ES-I3 (cell line): ENCODE results near the gene TBC1D9.

Experiments used
- H3K36me3 ChIP-seq: 2 replicates; pipeline ENCODE4 v1.6.1; 2013; ENCODE audit warnings: mild to moderate bottlenecking, low read length, control low read depth, moderate library complexity; ENCODE audit not compliant: insufficient read depth
- H3K4me1 ChIP-seq: 2 replicates; pipeline ENCODE4 v1.6.1; 2013; ENCODE audit warnings: mild to moderate bottlenecking, control low read depth, low read length; ENCODE audit not compliant: insufficient read depth
- H3K9ac ChIP-seq: 2 replicates; pipeline ENCODE4 v1.6.1; 2013; ENCODE audit warnings: low read depth, mild to moderate bottlenecking, low read length, moderate library complexity
- H3K9me3 ChIP-seq: 2 replicates; pipeline ENCODE4 v1.6.1; 2013; ENCODE audit warnings: mild to moderate bottlenecking, low read length, moderate library complexity; ENCODE audit not compliant: control insufficient read depth, insufficient read depth

Gene TBC1D9

DNA sequence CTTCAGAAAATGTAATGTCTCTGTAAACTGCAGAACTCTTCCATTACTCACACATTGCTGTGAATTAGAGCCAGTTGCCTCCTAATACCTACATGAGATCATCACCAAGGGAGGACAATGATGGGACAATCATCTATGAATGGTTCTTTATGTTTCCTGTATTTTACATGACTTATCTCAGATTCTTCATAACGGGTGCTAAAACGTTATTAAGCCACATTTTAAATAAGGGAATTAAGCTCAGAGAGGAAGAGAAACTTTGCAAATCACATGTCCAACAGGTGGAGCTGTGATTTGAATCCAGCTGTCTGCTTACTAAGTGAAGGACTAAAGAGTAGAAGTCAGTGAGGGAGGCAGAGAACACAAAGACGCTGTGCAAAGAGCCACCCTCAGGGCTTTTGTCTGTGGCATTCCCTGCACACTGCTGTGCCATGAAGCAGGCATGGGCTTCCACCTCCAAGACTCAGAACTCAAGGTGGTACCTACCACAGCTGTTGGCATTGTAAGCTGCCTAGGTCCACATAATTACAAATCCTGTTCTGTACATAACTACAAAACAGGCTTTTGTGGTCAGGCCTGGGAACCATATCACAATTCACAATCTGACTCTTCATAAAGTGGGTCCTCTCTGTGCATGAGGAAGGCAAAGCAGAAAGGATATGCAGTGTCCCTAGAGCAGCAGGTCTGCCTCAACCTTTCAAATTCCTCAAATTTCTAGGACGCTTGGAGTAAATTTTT lies 12.8 kb downstream of the TBC1D9 start:
- Histone ChIP-seq H3K9me3 (peaks cover under 1% of the 10 kb centered on the region; the same call in 1 of the 2 replicates), H3K36me3 (no peaks in the 10 kb centered on the region), H3K9ac (no peak overlapping the region), H3K4me1 (peaks cover 35% of the 10 kb centered on the region)

DNA sequence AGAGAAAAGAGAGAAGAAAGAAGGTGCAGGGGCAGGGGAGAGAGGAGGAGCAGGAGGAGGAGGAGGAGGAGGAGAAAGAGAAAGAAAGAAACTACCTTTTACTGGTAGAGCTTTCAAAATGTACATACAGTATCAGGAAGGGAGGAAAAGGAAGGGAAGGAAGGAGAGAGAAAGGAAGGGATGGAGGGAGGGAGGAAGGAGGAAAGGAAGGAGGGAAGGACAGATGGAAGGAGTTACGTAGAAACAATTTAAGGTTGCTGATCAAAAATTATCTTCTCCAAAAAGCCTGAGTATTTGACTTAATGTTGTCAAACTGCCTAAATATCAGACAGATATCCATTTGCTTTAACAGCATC lies 13.4 kb downstream of the TBC1D9 start:
- Histone ChIP-seq H3K36me3 (no peaks in the 10 kb centered on the region), H3K4me1 (peaks cover 41% of the 10 kb centered on the region), H3K9me3 (no peaks in the 10 kb centered on the region), H3K9ac (no peak overlapping the region)

DNA sequence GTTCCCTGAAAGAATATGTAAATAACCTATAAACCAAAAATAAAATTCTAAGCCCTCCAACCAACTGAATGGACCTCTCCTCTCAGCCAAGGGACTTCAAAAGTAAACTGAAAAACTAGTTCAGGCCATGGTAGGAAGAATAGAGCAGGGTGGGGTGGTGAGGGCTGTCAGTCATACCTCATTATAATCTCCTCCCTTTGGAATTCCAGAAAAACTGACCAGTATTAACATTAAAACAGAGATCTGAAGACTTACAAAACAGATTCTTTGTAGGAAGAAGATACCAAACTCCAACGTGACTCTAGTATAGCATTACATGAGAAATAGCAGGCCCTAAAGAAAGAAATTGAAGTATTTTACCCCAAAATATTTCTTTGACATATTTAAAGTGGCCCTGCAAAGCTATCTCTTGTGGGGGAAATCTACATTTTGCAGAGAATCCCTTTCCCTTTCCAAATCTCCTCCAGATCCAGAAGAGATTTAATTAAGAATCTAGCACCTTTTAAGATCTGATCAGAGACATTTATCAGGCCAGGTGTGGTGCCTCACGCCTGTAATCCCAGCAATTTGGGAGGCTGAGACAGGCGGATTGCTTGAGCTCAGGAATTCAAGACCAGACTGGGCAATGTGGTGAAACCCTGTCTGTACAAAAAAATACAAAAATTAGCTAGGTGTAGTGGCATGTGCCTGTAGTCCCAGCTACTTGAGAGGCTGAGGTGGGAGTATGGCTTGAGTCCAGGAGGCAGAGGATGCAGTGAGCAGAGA lies 15.1 kb downstream of the TBC1D9 start:
- Histone ChIP-seq H3K9me3 (no peaks in the 10 kb centered on the region), H3K4me1 (peaks cover 49% of the 10 kb centered on the region), H3K9ac (no peak overlapping the region), H3K36me3 (no peaks in the 10 kb centered on the region)

DNA sequence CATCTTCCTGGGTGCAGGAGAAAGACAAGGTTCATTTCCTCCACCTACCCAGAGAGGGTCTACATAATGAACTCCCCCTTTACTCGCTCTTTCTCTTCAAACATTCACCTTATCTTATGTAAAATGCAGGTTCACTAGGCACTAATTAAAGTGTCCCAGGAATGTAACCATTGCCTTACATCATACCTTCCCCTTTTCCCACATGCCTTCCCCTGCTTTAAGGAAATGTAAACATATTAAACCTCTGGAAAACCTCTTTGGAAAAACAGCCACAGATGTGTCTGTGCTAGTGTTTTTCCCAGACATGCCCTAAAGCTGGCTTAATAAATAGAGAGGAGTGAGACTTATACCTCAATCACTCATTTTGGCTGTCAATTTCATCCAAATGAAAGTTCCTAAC lies 15.8 kb downstream of the TBC1D9 start:
- Histone ChIP-seq H3K4me1 (peaks cover 49% of the 10 kb centered on the region), H3K9me3 (no peaks in the 10 kb centered on the region), H3K36me3 (no peaks in the 10 kb centered on the region), H3K9ac (no peak overlapping the region)

DNA sequence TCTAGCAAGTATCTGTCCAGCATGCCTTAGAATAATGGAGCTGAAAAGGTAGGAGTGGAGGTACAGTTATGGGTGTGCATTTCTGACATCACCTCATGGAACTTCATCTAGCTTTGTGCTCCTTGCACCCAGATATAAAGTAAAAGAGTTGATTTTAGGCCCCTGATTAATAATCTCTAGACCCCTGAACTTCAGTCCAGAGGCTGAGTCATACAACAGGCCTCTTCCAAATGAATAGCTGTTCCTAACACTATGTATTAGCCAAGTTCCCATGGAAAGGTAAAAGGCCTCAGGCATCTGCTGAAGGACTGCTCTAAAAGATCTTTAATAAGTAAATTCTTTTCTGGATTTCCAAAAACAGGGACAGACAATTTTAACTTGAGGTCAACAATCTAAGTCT lies 16.2 kb downstream of the TBC1D9 start:
- Histone ChIP-seq H3K36me3 (no peaks in the 10 kb centered on the region), H3K9ac (no peak overlapping the region), H3K9me3 (no peaks in the 10 kb centered on the region), H3K4me1 (peaks cover 53% of the 10 kb centered on the region)

DNA sequence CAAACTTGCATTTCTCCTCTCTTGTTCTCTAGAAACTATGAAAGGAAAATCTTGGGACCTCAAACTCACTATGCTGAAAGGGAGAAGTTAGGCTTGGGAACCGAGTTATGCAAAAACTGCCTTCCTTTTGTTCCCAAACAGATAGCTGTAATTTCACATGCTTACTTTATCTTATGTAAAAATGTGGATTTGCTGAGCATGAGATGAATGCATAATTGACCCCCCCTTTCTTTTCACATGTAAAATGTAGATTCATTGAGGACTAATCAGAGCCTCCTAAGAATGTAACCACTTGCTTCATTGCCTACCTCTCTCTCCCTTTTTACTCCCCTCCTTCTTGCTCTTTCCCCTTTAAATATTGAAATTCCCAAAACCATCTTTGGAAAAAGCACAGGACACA lies 18.0 kb downstream of the TBC1D9 start:
- Histone ChIP-seq H3K4me1 (peaks cover 49% of the 10 kb centered on the region), H3K9ac (no peak overlapping the region), H3K9me3 (no peaks in the 10 kb centered on the region), H3K36me3 (no peaks in the 10 kb centered on the region)

GRCh38 chr4:140736669-140737343 lies 19.4 kb downstream of the TBC1D9 start:
- no peaks in the 10 kb centered on the region for H3K9me3 ChIP-seq
- no peaks in the 10 kb centered on the region for H3K36me3 ChIP-seq
- H3K4me1 ChIP-seq = peaks cover 43% of the 10 kb centered on the region
- H3K9ac ChIP-seq = no peak overlapping the region

GRCh38 chr4:140735779-140736391 lies 20.3 kb downstream of the TBC1D9 start:
- H3K36me3 ChIP-seq = no peaks in the 10 kb centered on the region; the same call in 1 of the 2 replicates
- peaks cover 42% of the 10 kb centered on the region for H3K4me1 ChIP-seq
- H3K9ac ChIP-seq = no peak overlapping the region
- no peaks in the 10 kb centered on the region for H3K9me3 ChIP-seq

- no peaks in the 10 kb centered on the region for H3K9me3 ChIP-seq
- H3K9ac ChIP-seq = no peak overlapping the region
- peaks cover 36% of the 10 kb centered on the region for H3K4me1 ChIP-seq
- H3K36me3 ChIP-seq = no peaks in the 10 kb centered on the region; the same call in 1 of the 2 replicates
These were observed 20.9 kb downstream of the TBC1D9 start for GRCh38 chr4:140735317-140735716.

DNA sequence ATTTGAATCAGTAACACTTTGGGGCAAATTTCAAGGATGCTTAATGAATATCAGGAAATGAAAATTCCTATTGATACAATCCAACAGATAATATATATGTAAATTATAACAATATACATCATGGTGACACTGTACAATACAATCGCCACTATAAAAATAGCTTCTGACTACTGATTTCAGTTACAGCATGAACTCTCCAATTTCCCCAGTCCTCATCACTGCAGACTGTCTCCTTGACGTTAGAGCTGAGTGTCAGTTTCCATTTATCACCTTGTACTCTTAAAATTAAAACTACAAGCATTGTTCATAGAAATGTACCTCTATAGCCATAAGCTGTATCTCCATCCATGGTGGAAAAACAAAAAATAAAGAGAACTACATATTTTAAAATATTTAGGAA lies 23.4 kb downstream of the TBC1D9 start:
- Histone ChIP-seq H3K36me3 (no peaks in the 10 kb centered on the region; the same call in 1 of the 2 replicates), H3K4me1 (peaks cover 18% of the 10 kb centered on the region), H3K9me3 (no peaks in the 10 kb centered on the region), H3K9ac (no peak overlapping the region)

DNA sequence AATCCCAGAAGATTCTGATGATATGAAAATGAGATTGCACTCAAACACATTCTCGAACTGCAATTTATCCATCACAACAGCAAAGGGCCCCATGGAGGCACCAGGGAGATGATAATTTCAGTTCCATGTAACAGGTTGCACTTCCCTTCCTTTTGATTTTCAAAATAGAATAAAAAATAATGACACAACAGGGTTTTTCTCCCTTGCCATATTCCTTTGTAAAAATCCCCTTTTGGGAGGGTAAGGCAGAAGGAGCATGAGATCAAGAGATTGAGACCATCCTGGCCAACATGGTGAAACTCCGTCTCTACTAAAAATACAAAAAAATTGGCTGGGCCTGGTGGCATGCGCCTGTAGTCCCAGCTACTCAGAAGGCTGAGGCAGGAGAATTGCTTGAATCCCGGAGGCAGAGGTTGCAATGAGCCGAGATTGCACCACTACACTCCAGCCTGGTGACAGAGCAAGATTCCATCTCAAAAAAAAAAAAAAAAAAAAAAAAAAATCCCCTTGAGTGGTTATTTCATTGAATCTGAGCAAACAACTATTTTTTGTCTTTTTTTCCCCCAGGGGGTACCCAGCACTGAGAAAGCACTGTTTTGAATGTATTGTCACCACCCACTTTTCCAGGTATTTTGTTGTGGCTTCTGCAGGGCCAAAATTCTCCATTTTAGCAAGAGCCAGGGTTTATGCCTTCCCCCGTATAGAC lies 26.7 kb downstream of the TBC1D9 start:
- Histone ChIP-seq H3K4me1 (peaks cover 1% of the 10 kb centered on the region), H3K36me3 (no peaks in the 10 kb centered on the region; the same call in 1 of the 2 replicates), H3K9ac (no peak overlapping the region)

DNA sequence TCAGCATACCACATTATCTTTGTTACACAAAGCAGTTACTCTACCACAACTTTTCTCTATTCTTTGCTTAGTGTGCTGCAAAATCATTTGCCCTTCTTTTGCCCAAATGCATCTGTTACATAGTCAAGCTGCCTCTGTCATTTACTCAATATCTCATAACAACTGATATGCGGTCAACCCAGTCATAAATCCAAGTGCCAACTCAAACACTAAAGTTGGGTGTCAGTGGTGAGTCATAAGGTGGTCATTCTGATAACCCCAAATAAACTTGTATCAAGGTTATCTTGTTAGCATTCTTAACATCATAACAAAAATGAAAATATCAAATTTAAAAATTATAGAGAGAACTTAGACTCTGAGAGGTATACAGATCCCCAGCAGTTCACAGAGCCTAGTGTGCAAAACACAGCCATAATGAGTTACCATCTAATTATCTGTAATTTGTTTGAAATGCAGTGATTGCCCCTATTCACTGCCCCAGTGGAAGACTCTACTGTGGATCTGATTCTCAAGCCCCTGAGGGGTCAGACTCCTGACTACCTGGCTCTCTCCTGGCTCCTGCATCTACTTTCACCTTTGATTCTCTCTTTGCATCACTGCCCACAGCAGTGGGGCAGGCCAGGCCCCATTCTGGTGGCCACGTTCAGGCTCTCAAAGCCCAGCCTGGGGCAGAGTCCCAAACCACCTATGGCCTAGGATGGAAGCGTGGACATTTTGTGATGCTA lies 29.2 kb downstream of the TBC1D9 start:
- Histone ChIP-seq H3K4me1 (no peaks in the 10 kb centered on the region; the same call in 1 of the 2 replicates), H3K9ac (no peak overlapping the region), H3K9me3 (no peaks in the 10 kb centered on the region), H3K36me3 (no peaks in the 10 kb centered on the region; the same call in 1 of the 2 replicates)

More for the DNA sequence above, 26.7 kb downstream of the TBC1D9 start:
- no peaks in the 10 kb centered on the region for H3K9me3 ChIP-seq

DNA sequence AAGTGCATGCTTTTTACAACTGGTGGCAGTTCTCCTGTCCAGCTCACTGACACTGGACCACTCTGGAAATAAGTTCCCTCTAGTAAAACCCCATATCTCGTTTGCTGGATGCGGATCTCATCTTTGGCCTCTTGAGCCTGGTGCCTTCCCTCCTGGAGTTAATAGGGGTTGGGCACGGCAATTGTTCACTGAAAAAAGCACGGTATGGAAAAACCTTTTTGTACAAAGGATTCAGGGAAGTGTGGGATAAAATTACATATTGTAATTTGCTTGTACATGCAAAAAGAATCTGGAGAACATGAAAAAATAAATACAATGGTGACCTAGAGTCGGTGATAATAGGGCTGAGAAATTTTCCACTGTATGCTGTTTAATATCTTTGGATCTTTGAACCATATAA lies 30.6 kb downstream of the TBC1D9 start:
- Histone ChIP-seq H3K9ac (no peak overlapping the region), H3K36me3 (no peaks in the 10 kb centered on the region; the same call in 1 of the 2 replicates), H3K4me1 (no peaks in the 10 kb centered on the region; the same call in 1 of the 2 replicates), H3K9me3 (no peaks in the 10 kb centered on the region)
